ENCODE data around the gene OSGEPL1.

DNA sequence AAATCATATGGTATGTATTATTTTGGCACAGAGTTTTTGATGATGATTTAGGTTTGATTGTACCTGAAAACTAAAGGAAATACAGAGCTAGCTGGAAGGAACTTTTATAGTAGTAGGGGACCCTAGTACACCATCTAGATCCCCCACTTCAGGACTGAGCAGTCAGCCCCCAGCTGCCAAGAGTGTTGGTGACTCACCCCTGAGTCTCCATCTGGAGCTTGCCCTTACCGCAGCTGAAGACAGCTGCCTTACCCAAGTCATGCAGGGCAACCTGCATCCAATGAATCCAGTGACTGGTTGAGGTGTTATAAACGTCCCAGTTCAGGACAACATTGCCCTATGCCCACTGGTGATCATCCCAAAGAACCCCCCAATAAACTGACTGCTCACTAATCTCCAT is 36.9 kb upstream of the OSGEPL1 start:
- TF ChIP-seq POLR2AphosphoS5 (IDR thresholded peaks at IDR 0.05; ENCODE audit: low read depth, low read length), result no peak
- TF ChIP-seq, protein P1, sequence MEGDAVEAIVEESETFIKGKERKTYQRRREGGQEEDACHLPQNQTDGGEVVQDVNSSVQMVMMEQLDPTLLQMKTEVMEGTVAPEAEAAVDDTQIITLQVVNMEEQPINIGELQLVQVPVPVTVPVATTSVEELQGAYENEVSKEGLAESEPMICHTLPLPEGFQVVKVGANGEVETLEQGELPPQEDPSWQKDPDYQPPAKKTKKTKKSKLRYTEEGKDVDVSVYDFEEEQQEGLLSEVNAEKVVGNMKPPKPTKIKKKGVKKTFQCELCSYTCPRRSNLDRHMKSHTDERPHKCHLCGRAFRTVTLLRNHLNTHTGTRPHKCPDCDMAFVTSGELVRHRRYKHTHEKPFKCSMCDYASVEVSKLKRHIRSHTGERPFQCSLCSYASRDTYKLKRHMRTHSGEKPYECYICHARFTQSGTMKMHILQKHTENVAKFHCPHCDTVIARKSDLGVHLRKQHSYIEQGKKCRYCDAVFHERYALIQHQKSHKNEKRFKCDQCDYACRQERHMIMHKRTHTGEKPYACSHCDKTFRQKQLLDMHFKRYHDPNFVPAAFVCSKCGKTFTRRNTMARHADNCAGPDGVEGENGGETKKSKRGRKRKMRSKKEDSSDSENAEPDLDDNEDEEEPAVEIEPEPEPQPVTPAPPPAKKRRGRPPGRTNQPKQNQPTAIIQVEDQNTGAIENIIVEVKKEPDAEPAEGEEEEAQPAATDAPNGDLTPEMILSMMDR (IDR thresholded peaks at IDR 0.05), result no peak
